HUES64 (cell line): ENCODE data around the gene CPO.
A peak's percentile ranks its signal among the peaks of the same experiment; 100 is the strongest.

ENCODE experiments used
- H3K27ac ChIP-seq: 2 replicates; pipeline ENCODE4 v1.7.0; 2013; ENCODE audit warnings: low read depth, low read length, inconsistent platforms
- H3K27me3 ChIP-seq: 2 replicates; pipeline ENCODE4 v1.6.1; 2013; ENCODE audit warnings: mild to moderate bottlenecking, low read length; ENCODE audit not compliant: insufficient read depth
- H3K36me3 ChIP-seq: 2 replicates; pipeline ENCODE4 v1.6.1; 2013; ENCODE audit warnings: mild to moderate bottlenecking, low read length; ENCODE audit not compliant: insufficient read depth
- H3K4me1 ChIP-seq: 2 replicates; pipeline ENCODE4 v1.6.1; 2013; ENCODE audit warnings: mild to moderate bottlenecking, low read length, moderate library complexity; ENCODE audit not compliant: insufficient read depth
- H3K4me3 ChIP-seq: 2 replicates; pipeline ENCODE4 v1.5.1; 2013; ENCODE audit warnings: mild to moderate bottlenecking, low read length, moderate library complexity
- H3K9ac ChIP-seq: 2 replicates; pipeline ENCODE4 v1.6.1; 2013; ENCODE audit warnings: mild to moderate bottlenecking, low read depth, low read length
- H3K9me3 ChIP-seq: 2 replicates; pipeline ENCODE4 v1.6.1; 2013; ENCODE audit warnings: low read depth, low read length; ENCODE audit not compliant: insufficient read depth
- WGBS: fragments of 150-250, 120-280 bp; methylation state at CpG from one replicate; pipeline ENCODE4 v1.1.7; 2013; ENCODE audit warnings: missing lambda C conversion rate; 5-methylcytosine and 5-hydroxymethylcytosine counted together

CPO gene

DNA sequence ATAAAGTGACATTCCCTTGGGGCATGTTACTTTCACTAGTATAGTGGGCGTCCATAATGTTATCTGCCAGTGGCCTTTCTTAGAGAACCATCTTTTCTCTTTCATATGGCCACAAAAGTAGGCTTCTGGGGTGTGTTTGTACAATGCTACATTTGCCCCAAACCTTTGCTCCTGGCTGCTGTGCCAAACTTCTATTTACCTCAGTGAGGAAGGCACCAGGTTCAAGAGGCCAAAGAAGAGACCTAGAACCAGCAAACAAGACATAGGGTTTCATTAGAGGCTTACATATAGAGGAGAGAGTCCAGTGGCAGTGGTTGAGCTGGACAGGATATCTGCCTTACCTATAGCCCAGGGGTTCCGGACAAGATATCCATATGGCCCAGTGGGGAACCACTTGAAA lies 48.5 kb downstream of the CPO start:
- H3K9ac ChIP-seq = no peak overlapping the region
- H3K4me3 ChIP-seq = no peak overlapping the region
- no peaks in the 10 kb centered on the region for H3K36me3 ChIP-seq
- H3K27me3 ChIP-seq = no peaks in the 10 kb centered on the region
- H3K4me1 ChIP-seq = peaks cover 21% of the 10 kb centered on the region
- H3K9me3 ChIP-seq = no peaks in the 10 kb centered on the region
- 96% methylated on average over 2 of the region's 2 CpGs for WGBS
- no peak overlapping the region for H3K27ac ChIP-seq

DNA sequence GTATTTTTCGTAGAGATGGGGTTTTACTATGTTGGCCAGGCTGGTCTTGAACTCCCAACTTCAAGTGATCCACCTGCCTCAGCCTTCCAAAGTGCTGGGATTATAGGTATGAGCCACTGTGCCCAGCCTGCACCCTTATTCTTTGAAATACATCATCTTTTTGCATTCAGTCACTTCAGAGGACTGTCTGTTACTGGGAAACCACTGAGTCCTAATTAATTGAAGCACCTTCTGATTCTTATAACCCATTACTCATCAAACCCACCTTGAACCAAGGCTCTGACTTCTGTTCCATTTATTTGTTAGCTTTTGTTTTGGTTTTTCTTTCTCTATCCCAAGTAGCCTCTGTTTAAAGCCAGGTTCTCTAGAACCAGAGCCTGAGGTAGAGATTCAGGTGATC lies 49.6 kb downstream of the CPO start:
- Histone ChIP-seq H3K9me3 (no peaks in the 10 kb centered on the region), H3K4me1 (peaks cover 11% of the 10 kb centered on the region), H3K27ac (no peak overlapping the region), H3K9ac (no peak overlapping the region), H3K27me3 (no peaks in the 10 kb centered on the region), H3K36me3 (no peaks in the 10 kb centered on the region), H3K4me3 (no peak overlapping the region)
- 90% methylated on average over 1 of the region's 1 CpG for WGBS

DNA sequence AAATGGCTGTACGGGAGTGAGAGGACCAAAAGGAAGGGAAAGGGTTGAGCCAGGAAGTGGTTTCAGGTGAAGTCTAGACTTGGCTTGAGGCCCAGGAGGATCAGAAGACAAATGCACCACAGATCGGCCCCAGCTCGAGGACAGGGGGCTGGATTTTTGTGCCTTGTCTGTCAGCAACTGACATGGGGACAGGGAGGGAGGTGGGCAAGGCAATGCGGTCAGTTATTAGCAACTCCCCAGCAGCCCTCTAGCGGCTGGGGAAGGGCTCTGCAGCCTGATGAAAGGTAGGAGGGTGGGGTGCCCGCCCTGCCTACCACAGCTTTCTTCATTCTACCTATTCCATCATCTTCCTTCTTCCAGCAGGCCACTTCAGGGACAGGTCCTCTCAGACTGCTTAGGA lies 50.0 kb downstream of the CPO start:
- WGBS = 37% methylated on average over 6 of the region's 6 CpGs
- no peak overlapping the region for H3K9ac ChIP-seq

DNA sequence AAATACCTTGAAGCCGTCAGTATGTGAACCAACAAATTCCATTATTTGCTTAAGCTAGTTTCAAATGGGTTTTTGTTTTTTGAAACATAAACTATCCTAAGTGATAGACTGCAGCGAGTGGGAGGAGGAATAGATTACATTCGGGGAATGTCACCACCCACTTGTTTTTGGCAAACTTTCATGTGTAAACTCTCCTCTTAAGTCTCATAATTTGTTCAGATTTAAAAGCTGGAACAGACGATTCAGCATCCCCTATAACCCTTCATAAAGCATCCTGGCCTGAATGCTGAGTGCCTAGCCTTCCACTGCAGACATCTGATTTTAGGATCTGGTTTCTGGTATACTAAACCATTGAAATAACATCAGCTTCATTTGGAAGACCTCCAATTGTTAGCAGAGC lies 51.0 kb downstream of the CPO start:
- no peak overlapping the region for H3K4me3 ChIP-seq
- no peak overlapping the region for H3K9ac ChIP-seq
- no peaks in the 10 kb centered on the region for H3K27me3 ChIP-seq
- no peak overlapping the region for H3K27ac ChIP-seq
- H3K9me3 ChIP-seq = 0 out of 2 replicates have a peak, but pooled peaks cover 5% of the 10 kb centered on the region
- 93% methylated on average over 4 of the region's 4 CpGs for WGBS
- H3K4me1 ChIP-seq = no peaks in the 10 kb centered on the region
- no peaks in the 10 kb centered on the region for H3K36me3 ChIP-seq

More for the DNA sequence above, 50.0 kb downstream of the CPO start:
- no peaks in the 10 kb centered on the region for H3K36me3 ChIP-seq
- no peaks in the 10 kb centered on the region for H3K9me3 ChIP-seq
- no peak overlapping the region for H3K4me3 ChIP-seq
- H3K27ac ChIP-seq = no peak overlapping the region
- no peaks in the 10 kb centered on the region for H3K27me3 ChIP-seq
- H3K4me1 ChIP-seq = peaks cover 6% of the 10 kb centered on the region

DNA sequence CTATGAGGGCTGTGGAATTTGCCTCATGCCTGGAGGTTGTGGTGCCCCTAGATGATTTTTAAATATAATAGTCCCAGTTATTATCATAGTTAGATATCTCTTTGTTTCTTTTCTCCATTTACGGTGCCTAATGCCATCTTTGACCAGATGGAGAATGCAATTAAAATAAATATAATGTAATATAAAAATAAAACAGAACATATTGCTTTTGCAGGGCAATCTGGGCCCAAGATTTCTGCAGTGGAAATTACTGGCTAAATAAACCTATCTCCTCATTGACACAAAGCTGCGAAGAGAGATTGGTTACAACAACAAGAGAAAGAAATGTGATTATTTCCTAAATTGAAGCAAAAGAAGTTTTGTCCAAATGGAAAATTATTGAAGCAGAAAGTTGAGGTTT lies 51.8 kb downstream of the CPO start:
- no peaks in the 10 kb centered on the region for H3K36me3 ChIP-seq
- 100% methylated on average over 1 of the region's 2 CpGs for WGBS
- H3K4me3 ChIP-seq = no peak overlapping the region
- no peak overlapping the region for H3K27ac ChIP-seq
- no peak overlapping the region for H3K9ac ChIP-seq
- H3K4me1 ChIP-seq = no peaks in the 10 kb centered on the region
- H3K9me3 ChIP-seq = 0 out of 2 replicates have a peak, but pooled peaks cover 5% of the 10 kb centered on the region
- no peaks in the 10 kb centered on the region for H3K27me3 ChIP-seq

DNA sequence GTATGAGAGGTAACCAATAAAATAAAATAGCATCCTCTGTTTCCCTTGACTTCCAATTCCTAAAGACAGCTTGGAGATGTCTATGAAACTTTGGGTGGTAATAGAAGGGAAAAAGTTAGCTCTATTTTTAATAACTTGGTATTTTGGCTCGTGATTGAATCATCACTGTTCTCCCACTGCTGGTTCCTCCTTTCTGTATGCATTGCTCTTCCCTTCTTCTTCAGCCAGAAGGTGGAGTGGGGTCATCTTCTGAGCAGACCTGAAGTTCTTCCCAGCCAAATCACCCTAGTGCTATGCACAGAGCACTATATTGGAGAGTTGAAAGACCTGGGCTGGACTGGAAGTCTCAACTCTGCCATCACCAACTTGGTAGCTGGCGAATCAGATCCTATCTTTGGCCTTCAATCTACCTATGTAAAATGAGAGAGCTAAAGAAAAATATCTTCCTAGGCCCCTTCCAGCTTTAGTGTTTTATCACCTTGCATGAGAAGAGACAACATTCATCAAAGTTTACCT lies 54.1 kb downstream of the CPO start:
- Histone ChIP-seq H3K27ac (no peak overlapping the region), H3K27me3 (no peaks in the 10 kb centered on the region), H3K4me1 (no peaks in the 10 kb centered on the region), H3K9me3 (peaks cover 13% of the 10 kb centered on the region; the same call in 1 of the 2 replicates), H3K4me3 (no peak overlapping the region), H3K9ac (no peak overlapping the region), H3K36me3 (no peaks in the 10 kb centered on the region)
- WGBS = 91% methylated on average over 2 of the region's 2 CpGs

DNA sequence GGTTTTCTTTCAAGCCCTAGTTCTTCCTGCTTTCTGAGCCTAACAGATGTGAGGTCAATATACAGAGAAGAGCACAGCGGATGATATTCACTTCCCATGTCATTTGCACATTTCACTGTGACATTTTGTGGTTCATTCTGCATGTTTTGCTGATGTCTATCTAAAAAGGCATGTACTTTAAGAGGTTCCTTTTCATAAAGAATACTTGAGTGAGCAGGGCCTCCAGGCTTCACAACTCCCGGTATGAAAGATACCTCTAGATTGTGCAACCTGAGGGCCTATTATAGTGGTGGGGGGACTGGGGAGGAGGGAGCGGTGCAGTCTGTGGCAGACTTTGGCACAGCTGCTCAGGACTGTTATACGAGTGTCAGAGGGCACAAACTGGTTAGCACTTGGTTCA lies 54.6 kb downstream of the CPO start:
- Histone ChIP-seq H3K4me1 (no peaks in the 10 kb centered on the region), H3K27ac (no peak overlapping the region), H3K9ac (no peak overlapping the region), H3K36me3 (no peaks in the 10 kb centered on the region), H3K4me3 (no peak overlapping the region), H3K27me3 (no peaks in the 10 kb centered on the region), H3K9me3 (peaks cover 13% of the 10 kb centered on the region; the same call in 1 of the 2 replicates)
- WGBS = over 99% methylated on average over 4 of the region's 4 CpGs

DNA sequence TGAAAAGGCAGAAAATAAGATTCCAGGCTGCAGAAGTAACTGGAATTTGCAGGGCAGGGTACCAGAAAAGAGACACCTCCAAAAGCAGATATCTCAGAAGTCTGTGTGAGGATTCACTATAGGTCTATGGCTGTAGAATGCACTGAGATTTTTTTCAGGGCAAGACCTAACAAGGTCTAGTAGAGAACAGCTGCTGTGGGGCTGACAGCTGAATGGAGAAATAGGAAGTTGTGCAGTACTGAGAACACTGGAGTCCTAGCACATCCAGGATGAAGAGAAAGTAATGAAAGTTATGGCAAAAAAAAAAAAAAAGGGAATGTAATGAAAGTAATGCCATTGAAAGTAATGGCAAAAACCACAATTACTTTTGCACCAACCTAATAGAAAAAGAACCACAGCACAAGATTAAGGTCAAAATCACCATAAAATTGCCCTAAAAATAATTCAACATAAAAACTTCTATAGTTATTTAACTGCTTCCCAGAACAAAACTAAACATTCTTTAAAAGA lies 57.3 kb downstream of the CPO start:
- H3K4me1 ChIP-seq = no peaks in the 10 kb centered on the region
- no peak overlapping the region for H3K4me3 ChIP-seq
- H3K9ac ChIP-seq = no peak overlapping the region
- no peaks in the 10 kb centered on the region; the same call in 1 of the 2 replicates for H3K36me3 ChIP-seq
- no peaks in the 10 kb centered on the region for H3K27me3 ChIP-seq
- peaks cover 27% of the 10 kb centered on the region for H3K9me3 ChIP-seq
- no peak overlapping the region for H3K27ac ChIP-seq

DNA sequence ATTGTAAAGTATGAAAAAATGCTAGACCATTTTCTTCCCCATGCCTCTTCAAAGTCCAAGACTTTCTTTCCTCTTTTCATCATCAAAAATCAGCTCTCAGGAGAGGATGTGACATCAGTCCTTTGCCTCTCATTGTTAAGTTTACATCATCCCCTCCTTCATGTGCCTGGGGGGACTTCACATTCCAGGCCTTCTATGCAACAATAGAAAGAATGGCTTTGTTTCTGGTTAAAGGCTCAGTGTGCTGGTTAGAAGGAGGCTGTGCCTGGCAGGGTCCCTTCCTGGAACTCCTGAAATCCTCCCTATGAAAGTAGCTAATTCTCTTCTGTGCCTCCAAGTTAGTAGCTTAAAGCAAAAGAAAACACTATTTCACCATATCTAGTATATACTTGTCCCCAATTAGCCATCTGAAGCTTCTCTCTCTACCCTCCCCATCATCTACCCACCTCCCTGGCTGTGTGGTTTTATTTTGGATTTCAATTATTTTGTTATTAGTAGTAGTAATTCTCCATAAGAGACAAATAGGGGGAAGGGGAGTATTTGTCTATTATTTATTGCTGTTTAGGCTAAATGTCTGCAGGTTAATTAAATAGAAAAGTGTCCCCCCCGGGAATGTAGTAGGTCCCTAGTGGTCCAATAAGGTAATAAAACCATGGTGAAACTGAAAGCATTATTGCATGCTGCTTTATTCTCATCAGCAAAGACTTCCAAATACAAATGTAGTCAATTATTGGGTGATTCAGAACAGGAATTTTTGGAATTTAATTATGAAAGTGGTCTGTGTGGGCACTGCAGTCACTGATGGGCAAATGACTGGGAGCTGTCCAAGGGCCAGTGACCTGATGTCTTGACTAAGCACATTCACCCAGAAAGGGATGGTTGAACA lies 69.0 kb downstream of the CPO start:
- Histone ChIP-seq H3K36me3 (no peaks in the 10 kb centered on the region), H3K4me3 (peak overlapping the region; percentile 19), H3K9me3 (no peaks in the 10 kb centered on the region), H3K27me3 (no peaks in the 10 kb centered on the region), H3K9ac (peak overlapping the region; percentile 64), H3K27ac (peak overlapping the region; percentile 87), H3K4me1 (peaks cover 43% of the 10 kb centered on the region)
- 69% methylated on average over 1 of the region's 1 CpG for WGBS

DNA sequence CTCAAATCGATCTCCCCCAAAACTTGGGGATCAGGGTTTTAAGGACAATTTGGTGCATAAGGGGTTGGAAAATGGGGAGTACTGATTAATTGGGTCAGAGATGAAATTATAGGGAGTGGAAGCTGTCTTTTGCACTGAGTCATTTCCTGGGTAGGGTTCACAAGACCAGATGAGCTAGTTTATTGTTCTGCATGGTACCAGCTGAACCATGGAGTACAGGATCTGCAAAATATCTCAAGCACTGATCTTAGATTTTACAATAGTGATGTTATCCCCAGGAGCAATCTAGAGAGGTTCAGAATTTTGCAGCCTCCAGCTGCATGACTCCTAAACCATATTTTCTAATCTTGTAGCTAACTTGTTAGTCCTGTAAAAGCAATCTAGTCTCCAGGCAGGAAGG lies 73.1 kb downstream of the CPO start:
- no peak overlapping the region for H3K27ac ChIP-seq
- no peaks in the 10 kb centered on the region for H3K36me3 ChIP-seq
- WGBS = 80% methylated on average over 1 of the region's 1 CpG
- peaks cover 9% of the 10 kb centered on the region; the same call in 1 of the 2 replicates for H3K9me3 ChIP-seq
- H3K4me3 ChIP-seq = no peak overlapping the region
- peaks cover 36% of the 10 kb centered on the region for H3K4me1 ChIP-seq
- no peak overlapping the region for H3K9ac ChIP-seq
- H3K27me3 ChIP-seq = no peaks in the 10 kb centered on the region

DNA sequence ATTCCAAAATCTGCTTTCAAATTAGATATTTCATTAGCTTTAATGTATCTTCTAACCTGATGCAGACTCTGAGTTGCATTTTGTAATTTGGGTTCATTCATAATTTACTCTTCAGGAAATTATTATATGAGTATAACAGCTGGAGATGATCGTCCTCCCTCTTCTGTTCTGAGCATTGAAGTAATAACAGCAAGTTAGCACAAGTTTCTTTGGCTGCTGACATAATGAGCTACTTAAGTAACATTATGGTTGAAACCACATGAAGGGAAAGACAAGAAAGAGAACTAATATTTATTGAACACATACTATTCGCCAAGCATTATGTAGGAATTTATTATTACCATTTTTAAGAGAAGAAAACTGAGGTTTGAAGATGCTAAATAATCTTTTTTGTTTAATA lies 75.1 kb downstream of the CPO start:
- Histone ChIP-seq H3K27me3 (no peaks in the 10 kb centered on the region), H3K9ac (no peak overlapping the region), H3K9me3 (peaks cover 9% of the 10 kb centered on the region; the same call in 1 of the 2 replicates), H3K4me1 (peaks cover 17% of the 10 kb centered on the region), H3K4me3 (no peak overlapping the region), H3K27ac (no peak overlapping the region), H3K36me3 (no peaks in the 10 kb centered on the region)
- WGBS = 100% methylated on average over 1 of the region's 2 CpGs
